ENCODE data around the gene BPIFB1.

The BPIFB1 gene

GRCh38 chr20:33282991-33283555 is at the start of gene BPIFB1:
BPIFB1 (plus strand) TSS chr20:33283214; CDS start chr20:33286074, 2,860 bp downstream.
- DNase-seq = no peak

DNA sequence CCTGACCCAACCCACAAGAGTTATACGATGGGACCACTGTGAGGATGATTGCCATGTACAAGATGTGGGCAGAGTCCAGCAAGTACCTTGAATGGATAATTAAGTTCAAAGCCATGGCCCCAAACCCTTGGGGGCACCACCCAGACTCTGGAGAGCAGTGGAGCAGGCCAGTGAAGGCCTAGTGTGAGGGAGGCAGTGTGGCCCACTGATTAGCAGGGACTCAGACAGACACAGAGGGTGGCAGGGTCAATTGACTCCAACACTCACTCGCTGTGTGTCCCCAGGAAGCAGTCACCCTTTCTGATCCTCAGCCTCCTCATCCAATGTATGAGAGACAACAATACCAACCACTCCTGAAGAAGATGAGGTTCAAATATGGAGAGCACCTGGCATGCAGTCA is 49.0 kb upstream of the BPIFB1 start:
- DNase-seq = no peak

DNA sequence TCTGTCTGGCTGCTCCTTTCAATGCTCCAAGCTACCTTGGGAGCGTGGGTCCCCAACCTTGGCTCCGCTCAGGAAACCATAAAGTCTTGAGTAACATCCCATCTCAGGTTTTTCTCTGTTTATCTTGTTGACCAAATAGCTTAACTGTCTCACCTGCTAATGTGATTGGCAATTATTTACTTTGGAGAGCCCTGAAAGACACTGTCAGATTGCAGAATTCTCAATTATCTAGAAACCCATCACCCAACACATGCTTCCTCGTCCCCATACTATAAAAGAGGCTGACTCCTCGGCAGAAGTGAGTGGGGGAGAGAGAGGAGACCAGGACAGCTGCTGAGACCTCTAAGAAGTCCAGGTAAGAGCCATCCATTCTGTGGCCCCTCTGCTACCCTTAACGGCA is 47.3 kb upstream of the BPIFB1 start, which contains the start of gene BPIFA1:
Gene BPIFA1 (plus strand): TSS at position 301 of the 400 bp plus-strand sequence. CDS start 1,716 bp downstream, outside the sequence.
- no peak for DNase-seq

DNA sequence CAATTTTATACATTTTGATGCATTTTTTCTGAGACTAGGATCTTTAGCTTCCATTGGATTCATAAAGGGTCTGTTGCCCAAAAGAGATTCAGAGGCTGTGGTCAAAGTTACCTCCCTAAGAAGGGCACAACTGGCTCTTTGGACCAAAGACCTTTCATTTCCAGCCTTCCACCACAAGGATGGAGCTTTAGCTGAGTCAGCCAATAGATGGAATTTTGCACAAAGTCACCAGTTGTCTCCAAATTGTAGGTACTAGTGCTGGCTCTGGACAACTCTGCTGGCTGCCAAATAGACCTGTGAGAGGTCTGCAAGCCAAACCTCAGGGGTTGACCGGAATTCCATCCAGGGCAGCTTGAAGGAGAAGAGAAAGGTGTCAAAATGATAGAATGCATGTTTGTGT is 46.7 kb upstream of the BPIFB1 start:
- no peak for DNase-seq

DNA sequence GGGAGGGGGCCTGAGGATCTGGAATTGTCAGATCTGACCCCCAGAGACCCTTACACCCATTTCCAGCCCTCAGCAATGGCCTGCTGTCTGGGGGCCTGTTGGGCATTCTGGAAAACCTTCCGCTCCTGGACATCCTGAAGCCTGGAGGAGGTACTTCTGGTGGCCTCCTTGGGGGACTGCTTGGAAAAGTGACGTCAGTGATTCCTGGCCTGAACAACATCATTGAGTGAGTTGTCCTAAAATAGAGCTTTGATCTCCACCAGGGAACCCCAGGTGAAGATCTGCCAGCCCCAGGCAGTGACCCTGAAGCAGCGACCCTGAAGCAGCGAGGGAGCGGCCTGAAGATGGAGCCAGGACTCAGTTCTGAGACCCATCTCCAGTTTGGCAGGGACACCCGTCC is 45.0 kb upstream of the BPIFB1 start:
- DNase-seq = no peak

- no peak for DNase-seq
Measured at GRCh38 chr20:33239418-33239817, 43.6 kb upstream of the BPIFB1 start.

- DNase-seq = no peak
Measured at GRCh38 chr20:33239979-33240736, 42.9 kb upstream of the BPIFB1 start.

- DNase-seq = no peak
Measured at GRCh38 chr20:33240923-33241322, 42.1 kb upstream of the BPIFB1 start.

GRCh38 chr20:33242319-33243100 is 40.5 kb upstream of the BPIFB1 start:
- no peak for DNase-seq

DNA sequence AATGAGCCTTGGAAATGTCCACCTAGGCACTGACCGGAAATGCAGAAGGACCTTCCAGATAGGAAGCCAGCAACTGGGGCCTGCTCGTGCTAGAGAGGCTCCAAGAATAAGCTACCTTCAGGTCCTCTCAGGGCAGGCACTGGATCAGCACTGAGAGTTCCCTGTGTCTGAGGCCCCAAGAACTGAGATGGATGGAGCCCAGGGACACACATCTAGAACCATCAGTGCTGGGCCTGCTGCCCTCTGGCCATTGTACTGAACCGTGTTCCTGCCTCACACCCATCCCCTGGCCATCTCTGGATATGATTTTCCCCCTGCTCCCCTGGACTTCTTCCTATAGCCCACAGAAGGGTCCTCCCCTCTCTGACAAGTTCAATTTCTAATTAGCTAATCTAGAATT is 36.9 kb upstream of the BPIFB1 start:
- no peak for DNase-seq

GRCh38 chr20:33249456-33249855 is 33.6 kb upstream of the BPIFB1 start:
- no peak for DNase-seq

DNA sequence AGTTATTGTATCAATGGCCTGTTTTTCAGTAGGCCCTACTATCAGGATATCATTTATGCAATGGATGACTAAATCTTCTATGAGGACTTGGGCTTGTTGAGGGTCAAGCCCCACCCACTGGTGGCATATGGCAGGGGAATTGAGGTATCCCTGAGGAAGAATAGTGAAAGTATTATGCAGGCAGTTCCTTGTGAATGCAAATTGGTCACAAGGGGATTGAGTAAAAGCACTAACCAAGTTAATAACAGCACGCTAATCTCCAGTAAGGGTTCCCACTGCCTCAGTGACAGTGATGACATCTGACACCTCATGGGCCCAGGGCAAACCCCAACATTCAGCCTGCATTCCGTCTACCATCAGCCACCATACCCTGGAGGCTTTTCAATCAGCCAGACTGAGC is 32.3 kb upstream of the BPIFB1 start:
- DNase-seq = no peak

DNA sequence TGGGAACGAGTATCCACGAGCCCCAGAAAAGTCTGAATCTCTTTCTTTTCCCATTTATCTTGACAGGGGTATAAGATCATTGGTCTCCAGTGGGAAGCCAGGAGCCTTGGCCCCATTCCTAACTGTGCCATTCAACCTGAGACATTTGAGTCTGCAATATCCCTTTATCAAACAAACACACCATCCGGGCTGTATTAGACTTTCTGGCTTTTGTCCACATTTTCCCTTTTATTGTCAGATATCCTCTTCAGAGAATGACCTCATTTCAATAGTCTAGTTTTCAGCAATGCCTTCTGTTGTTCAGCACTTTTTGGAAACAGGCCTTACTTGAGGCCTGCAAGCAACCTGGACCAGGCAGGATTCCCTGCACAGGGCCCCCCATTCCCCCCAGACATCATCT is 31.5 kb upstream of the BPIFB1 start:
- no peak for DNase-seq

GRCh38 chr20:33252460-33252859 is 30.6 kb upstream of the BPIFB1 start:
- DNase-seq = no peak

DNA sequence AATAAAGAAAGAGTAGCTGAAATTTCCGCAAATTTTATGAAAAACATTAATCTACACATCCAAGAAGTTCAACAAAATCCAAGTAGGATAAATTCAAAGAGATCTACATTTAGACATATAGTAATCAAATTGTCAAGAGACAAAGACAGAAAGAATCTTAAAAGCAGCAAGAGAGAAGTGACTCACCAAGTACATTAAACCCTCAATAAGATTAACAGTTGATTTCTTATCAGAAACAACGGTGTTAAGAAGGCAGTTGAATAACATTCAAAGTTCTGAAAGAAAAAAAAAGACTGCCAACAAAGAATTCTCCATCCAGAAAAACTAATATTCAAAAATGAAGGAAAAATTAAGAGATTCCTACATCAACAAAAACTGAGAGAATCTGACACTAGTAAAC is 28.0 kb upstream of the BPIFB1 start:
- no peak for DNase-seq

- no peak for DNase-seq
Measured at GRCh38 chr20:33257237-33257636, 25.8 kb upstream of the BPIFB1 start.

GRCh38 chr20:33259371-33259770 is 23.6 kb upstream of the BPIFB1 start:
- no peak for DNase-seq

DNA sequence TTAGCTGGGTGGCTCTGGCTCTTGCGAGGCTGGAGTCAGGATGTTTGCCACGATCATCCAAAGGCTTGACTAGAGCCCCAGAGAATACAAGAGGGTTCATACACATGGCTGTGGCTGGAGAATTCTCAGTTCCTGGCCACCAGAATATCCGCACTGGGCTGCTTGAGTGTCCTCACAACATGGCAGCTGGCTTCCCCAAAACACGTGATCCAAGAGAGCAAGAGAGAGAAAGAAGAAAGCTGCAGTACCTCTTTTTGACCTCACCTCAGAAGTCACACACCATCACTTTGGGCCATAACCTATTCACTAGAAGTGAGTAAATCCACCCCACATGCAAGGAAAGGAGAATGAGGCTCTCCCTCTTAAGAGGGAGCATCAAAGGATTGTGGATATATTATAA is 21.5 kb upstream of the BPIFB1 start:
- DNase-seq = no peak

DNA sequence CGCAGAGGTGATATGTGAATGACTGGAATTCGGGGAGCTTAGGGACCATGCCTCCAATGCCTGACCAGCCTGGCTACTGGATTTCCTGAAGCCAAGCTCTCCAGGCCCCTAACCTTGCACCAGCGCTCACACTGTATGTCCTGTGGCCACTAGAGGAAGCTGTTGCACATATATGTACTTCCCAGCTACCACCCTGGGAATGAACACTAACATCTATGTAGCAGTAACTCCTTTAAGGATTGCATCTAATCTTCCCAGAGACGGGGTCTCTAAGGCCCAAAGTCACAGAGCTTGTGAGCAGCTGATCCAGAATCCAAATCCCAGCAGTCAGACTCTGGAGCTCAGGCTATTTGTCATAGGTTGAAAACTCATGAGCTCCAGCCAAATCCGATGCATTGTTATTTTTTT is 20.4 kb upstream of the BPIFB1 start:
- no peak for DNase-seq

GRCh38 chr20:33263784-33264183 is 19.2 kb upstream of the BPIFB1 start:
- DNase-seq = no peak

DNA sequence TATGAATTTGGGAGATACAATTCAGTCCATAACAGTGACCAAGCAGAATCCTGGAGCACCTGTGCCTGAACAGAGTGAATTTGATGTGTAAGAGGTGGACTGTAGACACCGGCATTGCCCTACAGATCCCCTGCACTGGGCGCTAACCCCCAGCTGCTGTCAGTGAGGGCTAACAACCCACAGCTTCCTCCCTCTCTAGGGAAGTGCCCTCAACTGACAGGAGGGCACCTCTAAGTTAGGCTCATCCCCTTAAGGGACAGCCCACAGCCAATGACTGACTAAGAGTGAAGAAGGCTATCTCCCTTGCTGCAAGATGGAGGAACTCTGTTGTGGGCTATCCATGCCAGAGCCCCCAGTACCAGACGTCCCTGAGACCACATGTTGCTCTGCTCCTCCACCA is 15.3 kb upstream of the BPIFB1 start:
- no peak for DNase-seq

DNA sequence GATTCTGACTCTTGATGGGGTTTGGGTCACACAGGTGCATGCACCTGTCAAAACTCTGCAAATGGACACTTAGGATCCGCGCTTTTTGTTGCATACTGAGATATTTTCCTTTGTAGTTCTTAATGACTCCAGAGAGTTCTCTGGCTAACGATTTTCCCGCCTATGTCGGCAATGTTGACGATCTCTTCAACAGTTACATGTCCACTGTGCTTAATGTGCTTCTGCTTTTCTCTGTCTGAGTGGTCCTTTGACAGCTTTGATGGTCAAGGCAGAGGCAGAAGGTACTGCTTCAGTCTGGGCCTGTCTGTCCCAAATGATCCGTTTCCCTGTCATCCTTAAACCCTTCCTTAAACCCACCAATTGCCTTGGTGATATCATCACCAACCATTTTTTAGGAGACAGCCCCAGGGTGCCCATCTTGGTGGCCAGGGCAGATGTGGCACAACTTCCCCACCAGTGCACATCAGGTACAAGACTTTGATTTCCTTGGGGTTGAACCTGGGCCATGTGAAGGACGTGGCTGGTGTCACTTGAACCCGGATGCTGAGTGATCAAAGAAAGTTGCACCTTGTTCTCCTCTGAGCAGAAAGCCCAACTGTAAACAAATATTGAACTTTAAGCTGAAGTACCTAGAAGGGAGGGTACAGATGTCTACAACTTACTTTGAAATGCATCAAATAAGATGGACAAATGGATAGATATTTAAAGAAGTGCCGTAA is 10.7 kb upstream of the BPIFB1 start:
- DNase-seq = no peak

DNA sequence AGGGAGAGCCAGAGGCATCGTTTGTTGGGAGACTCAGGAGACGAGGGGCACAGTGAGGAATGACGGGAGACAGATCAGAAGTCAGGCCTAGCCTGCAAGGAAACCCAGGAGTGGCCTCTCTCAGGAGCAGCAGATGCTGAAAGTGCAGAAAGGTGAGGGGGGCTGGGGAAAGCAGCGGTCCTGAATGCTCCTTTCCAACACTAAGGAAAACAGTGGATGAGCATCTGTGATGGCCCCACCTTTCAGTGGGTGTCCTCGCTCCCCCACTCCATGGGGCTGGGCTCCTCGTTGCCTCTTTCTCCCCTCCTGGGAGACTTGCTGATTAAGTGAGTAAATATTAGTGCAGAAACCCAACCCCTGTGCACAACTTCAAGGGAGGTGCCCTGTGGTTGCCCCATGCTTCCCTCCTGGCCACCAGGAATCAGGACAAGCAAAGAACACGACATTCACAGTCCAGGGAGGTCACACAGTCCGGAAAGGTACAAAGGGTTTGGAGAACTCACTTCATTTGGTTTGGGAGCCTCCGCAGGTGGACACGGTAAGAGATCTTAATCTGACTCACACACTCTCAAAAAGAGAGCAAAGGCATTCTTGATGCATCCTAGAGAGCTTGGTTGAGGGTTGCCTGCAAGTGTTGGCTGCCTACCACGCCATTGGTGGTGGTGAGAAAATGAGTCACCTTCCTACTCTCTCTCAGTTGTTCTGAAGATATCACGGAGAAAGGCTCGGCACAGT is 9.7 kb upstream of the BPIFB1 start:
- peak; percentile 13 for DNase-seq
